Activated B cell treated with CpG ODN at 0.5 μM for 24 hours (primary cell): Measurements from ENCODE around the gene RBM38. TPM values are rescaled to one million over a fixed set of nuclear protein-coding genes. Genes with fewer than 3 reads are reported as not detected.

Experiments used
- ATAC-seq: fragments of 200-7000 bp; cut with Tn5 transposase; one replicate; pipeline ENCODE4 v1.10.0; 2021; ENCODE audit warnings: low read depth, mild to moderate bottlenecking, moderate library complexity
- CTCF ChIA-PET: fragments of 350-600 bp; sonication (Branson Sonifier 250); formaldehyde crosslinking; loops from one replicate; lab custom pipeline; 2021; ENCODE audit warnings: antibody characterized with exemption; lab: Charles Lee
- POLR2A ChIA-PET: fragments of 350-600 bp; sonication (Branson Sonifier 250); formaldehyde crosslinking; loops from one replicate; lab custom pipeline; 2021; ENCODE audit warnings: antibody characterized with exemption; lab: Charles Lee
- DNase-seq: peaks from one replicate; pipeline ENCODE4 v3.0.0; 2022
- H3K27ac Mint-ChIP-seq: one replicate; pipeline ENCODE4 v1.8.0; 2020; ENCODE audit warnings: mixed read lengths
- H3K27me3 Mint-ChIP-seq: one replicate; pipeline ENCODE4 v1.8.0; 2021; ENCODE audit warnings: mixed read lengths
- H3K36me3 Mint-ChIP-seq: one replicate; pipeline ENCODE4 v1.8.0; 2021; ENCODE audit warnings: low read depth, mixed read lengths
- H3K4me1 Mint-ChIP-seq: one replicate; pipeline ENCODE4 v1.8.0; 2021; ENCODE audit warnings: mixed read lengths
- H3K4me3 Mint-ChIP-seq: one replicate; pipeline ENCODE4 v1.8.0; 2020; ENCODE audit warnings: mild to moderate bottlenecking, mixed read lengths
- H3K9me3 Mint-ChIP-seq: one replicate; pipeline ENCODE4 v1.8.0; 2020; ENCODE audit warnings: mixed read lengths
- intact Hi-C: fragments of 100-400 bp; cut with micrococcal nuclease; formaldehyde crosslinking; loops from one replicate; pipeline ENCODE4 v1.15.1; 2024
- total RNA-seq: library from RNA; stranded (reverse); gene quantifications from 2 replicates; pipeline ENCODE4 v1.2.3, GENCODE V29; 2022
- TF ChIP-seq, protein P1 (sequence below): fragments of 200-600 bp; IDR thresholded peaks from one replicate; pipeline ENCODE4 v1.8.0; 2022; ENCODE audit warnings: antibody characterized with exemption, mild to moderate bottlenecking

Gene RBM38
- total RNA-seq, 1 donor from 2014 or later: 69.6 TPM

DNA sequence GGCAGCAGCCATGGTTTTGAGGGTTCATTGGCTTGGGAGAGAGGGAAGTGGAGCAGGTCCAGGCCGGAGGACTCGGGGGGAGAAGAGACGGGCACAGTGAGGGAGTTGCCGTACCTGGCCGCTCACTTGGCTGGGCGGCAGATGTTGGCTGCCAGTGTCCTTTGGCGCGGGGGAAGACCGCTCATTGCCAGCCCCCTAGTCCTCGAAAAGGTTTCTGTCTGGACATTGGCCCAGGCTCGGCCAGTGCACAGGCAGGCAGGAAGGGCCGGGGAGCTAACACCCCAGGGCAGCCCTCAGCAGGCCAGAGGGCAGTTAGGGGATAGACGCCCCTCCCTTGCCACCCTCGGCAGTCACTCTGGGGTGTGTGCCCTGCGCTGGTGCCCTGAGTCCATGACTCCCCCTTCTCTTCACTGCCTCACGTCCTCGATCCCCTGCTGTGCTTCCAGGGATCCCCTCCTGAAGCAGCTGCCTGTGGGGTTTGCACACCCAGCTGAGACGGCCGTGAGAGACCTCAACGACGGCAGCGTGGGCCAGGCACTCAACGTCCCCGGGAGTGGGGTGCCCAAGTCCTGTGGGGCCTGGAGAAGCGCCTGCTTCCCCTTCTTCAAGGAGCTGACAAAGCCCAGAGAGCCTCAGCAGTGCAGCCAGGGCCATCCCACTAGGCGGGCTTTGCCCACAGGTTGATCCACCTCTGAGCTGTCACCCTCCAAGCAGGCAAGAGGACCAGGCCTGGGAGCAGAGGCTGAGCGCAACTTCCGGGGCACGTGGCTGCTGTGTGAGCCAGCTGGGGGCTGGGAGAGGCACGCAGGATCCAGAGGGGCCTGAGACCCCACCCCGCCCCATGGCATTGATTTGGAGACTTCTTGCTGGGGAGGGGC lies 20.4 kb downstream of the RBM38 start:
- ATAC-seq: no peak
- POLR2A ChIA-PET: interaction anchor here (0.6 to 3.5 kb wide), 5 partner anchors 13 to 21 kb away, joined by 3 to 14 read pairs (median 3); no protein-coding TSS in a partner anchor
- Mint-ChIP-seq H3K36me3 (peaks cover 40% of the 10 kb centered on the region), H3K27me3 (no peaks in the 10 kb centered on the region), H3K9me3 (no peaks in the 10 kb centered on the region), H3K27ac (no peak overlapping the region), H3K4me3 (no peak overlapping the region), H3K4me1 (peaks cover 38% of the 10 kb centered on the region)
- intact Hi-C loops: no loop called here
- DNase-seq: no peak
- CTCF ChIA-PET: no interaction called here
- TF ChIP-seq, protein P1, sequence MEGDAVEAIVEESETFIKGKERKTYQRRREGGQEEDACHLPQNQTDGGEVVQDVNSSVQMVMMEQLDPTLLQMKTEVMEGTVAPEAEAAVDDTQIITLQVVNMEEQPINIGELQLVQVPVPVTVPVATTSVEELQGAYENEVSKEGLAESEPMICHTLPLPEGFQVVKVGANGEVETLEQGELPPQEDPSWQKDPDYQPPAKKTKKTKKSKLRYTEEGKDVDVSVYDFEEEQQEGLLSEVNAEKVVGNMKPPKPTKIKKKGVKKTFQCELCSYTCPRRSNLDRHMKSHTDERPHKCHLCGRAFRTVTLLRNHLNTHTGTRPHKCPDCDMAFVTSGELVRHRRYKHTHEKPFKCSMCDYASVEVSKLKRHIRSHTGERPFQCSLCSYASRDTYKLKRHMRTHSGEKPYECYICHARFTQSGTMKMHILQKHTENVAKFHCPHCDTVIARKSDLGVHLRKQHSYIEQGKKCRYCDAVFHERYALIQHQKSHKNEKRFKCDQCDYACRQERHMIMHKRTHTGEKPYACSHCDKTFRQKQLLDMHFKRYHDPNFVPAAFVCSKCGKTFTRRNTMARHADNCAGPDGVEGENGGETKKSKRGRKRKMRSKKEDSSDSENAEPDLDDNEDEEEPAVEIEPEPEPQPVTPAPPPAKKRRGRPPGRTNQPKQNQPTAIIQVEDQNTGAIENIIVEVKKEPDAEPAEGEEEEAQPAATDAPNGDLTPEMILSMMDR: no peak

DNA sequence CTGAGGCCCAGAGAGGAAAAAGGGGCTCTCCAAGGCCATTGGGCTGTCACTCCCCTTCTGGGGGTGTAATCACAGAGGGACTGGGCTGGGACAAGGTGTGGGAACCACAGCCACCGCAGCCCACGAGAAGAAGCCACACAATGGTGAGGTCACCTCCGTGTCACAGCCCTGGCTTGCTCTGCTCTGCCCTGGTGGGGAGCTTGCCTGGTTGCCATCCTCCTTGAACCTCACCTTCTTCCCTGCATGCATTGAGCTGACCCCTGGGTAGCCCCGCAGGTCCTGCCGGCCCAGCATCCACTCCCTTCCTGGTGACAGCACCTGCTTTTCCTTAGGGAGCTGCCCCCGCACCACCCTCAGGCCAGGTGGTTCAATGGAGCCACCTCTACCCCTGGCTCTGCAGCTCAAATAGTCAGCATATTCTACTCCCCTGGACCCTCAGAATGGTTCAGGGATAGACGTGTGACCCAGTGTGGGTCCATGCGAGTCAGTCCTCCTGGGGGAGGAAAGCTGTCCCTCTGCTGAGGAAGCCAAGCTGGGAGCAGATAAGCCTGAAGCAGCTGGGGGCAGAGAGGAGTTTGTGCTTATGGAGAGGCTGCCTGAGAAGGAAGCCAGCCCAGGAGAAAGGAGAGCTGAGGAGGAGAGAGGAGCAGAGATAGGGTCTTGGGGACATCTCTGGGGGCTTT lies 21.3 kb downstream of the RBM38 start:
- no peak overlapping the region for H3K4me3 Mint-ChIP-seq
- H3K9me3 Mint-ChIP-seq: no peaks in the 10 kb centered on the region
- CTCF ChIA-PET: no interaction called here
- peaks cover 32% of the 10 kb centered on the region for H3K36me3 Mint-ChIP-seq
- intact Hi-C loops: no loop called here
- DNase-seq (no peak), ATAC-seq (no peak)
- TF ChIP-seq, protein P1: no peak
- no peak overlapping the region for H3K27ac Mint-ChIP-seq
- POLR2A ChIA-PET: interaction anchor here (0.8 to 3.5 kb wide), 5 partner anchors 10 to 55 kb away, joined by 3 to 15 read pairs (median 6); no protein-coding TSS in a partner anchor
- peaks cover 31% of the 10 kb centered on the region for H3K4me1 Mint-ChIP-seq
- H3K27me3 Mint-ChIP-seq: no peaks in the 10 kb centered on the region

DNA sequence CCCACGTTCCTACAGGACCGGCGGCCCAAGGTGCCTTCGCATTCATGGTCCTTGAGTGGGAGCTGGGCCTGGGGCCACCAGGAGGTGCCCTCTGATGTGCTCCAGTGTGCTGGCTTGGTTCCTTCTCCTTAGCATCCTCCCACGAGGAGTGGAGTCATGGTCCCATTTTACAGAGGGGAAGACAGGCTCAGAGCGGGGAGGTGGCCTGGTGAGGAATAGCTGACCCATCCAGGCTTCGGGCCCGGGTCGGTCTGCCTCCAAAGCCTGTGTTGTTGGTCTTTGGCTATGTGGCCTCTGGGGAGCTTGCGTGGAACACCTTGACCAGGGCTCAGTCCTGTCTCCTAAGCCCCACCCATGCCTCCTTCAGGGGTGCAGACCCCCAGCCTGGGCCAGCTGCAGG lies 22.8 kb downstream of the RBM38 start:
- DNase-seq (no peak), ATAC-seq (no peak)
- TF ChIP-seq, protein P1: no peak
- H3K36me3 Mint-ChIP-seq: peaks cover 17% of the 10 kb centered on the region
- H3K4me1 Mint-ChIP-seq: peaks cover 19% of the 10 kb centered on the region
- H3K4me3 Mint-ChIP-seq: no peak overlapping the region
- POLR2A ChIA-PET: interaction anchor here (1.2 to 3.5 kb wide), 3 partner anchors 13 to 17 kb away, joined by 3 to 14 read pairs (median 4); no protein-coding TSS in a partner anchor
- intact Hi-C loops: no loop called here
- no peaks in the 10 kb centered on the region for H3K27me3 Mint-ChIP-seq
- no peak overlapping the region for H3K27ac Mint-ChIP-seq
- CTCF ChIA-PET: interaction anchor here (0.7 kb wide), 1 partner anchor 16 kb away, joined by 3 read pairs; no protein-coding TSS in a partner anchor
- no peaks in the 10 kb centered on the region for H3K9me3 Mint-ChIP-seq

DNA sequence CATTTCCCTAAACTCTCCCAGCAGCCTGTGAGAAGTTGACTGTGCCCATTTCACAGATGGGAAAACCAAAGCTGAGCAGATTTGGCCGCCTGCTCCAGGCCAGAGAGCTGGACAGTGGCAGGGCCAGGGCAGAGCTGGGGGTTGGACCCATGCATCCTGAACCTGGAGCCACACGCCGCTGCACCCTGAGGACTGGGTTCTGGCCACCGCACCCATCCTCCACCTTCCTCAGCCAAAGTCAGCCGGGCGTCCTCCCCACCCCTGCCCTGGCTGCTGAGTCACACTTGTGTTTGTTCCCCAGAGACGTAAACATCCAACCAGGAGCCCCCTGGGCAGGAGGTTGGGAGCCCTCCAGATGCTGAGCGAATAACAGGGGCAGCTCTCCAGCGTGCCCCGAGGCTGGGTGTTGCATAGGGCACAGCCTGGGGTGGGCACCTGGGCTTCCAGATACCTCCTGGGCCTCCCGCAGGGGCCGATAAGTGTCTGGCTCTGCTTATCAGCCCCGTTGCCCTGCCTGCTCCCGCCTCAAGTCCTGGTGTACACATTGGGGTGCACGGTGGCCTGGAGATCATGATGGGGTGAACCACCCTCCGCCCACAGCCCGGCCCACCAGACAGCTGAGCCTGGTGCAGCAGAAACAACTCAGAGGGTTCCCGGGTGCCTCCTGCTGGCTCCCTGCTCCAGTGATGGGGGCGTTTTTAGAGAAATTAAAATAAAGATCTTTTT lies 23.8 kb downstream of the RBM38 start:
- Mint-ChIP-seq H3K4me3 (no peak overlapping the region), H3K36me3 (peaks cover 7% of the 10 kb centered on the region), H3K4me1 (peaks cover 14% of the 10 kb centered on the region), H3K27me3 (no peaks in the 10 kb centered on the region), H3K9me3 (no peaks in the 10 kb centered on the region), H3K27ac (no peak overlapping the region)
- intact Hi-C loops: no loop called here
- ChIA-PET POLR2A (interaction anchor here (0.5 to 3.5 kb wide), 3 partner anchors 14 to 92 kb away, joined by 4 to 14 read pairs (median 5); no protein-coding TSS in a partner anchor), CTCF (no interaction called here)
- TF ChIP-seq, protein P1: no peak
- DNase-seq (no peak), ATAC-seq (no peak)
